Stimulated activated CD4-positive, alpha-beta T cell treated with anti-CD3 and anti-CD28 coated beads, Interleukin-1b, Interleukin-23, amount 100 ng/mL, for 24 hours (primary cell): Measurements from ENCODE around the gene PREX1.

Experiments
- DNase-seq, 4 experiments: peaks; one replicate each; pipeline ENCODE4 v3.0.0-alpha.2; 2020; ENCODE audit warnings: low read depth in 4 of 4, low spot score in 1 of 4

The PREX1 gene

GRCh38 chr20:48705240-48706115 is 122.3 kb downstream of the PREX1 start:
- no peak for DNase-seq

- no peak for DNase-seq
These were observed 123.0 kb downstream of the PREX1 start for GRCh38 chr20:48704761-48705160.

GRCh38 chr20:48703511-48704219 is 124.1 kb downstream of the PREX1 start:
- DNase-seq, result no peak

- no peak for DNase-seq
These were observed 124.7 kb downstream of the PREX1 start for GRCh38 chr20:48703107-48703506.

- DNase-seq, result no peak
These were observed 125.3 kb downstream of the PREX1 start for GRCh38 chr20:48702455-48702913.

GRCh38 chr20:48701702-48702101 is 126.1 kb downstream of the PREX1 start:
- DNase-seq, result no peak

GRCh38 chr20:48698507-48699267 is 129.1 kb downstream of the PREX1 start:
- DNase-seq, result no peak

- DNase-seq, result no peak
These were observed 129.8 kb downstream of the PREX1 start for GRCh38 chr20:48697845-48698491.

GRCh38 chr20:48696671-48697070 is 131.1 kb downstream of the PREX1 start:
- no peak for DNase-seq

- DNase-seq, result no peak
These were observed 132.1 kb downstream of the PREX1 start for GRCh38 chr20:48695738-48696137.

GRCh38 chr20:48695255-48695654 is 132.5 kb downstream of the PREX1 start:
- no peak for DNase-seq

- DNase-seq, result no peak
These were observed 133.4 kb downstream of the PREX1 start for GRCh38 chr20:48694381-48694865.

- no peak for DNase-seq
These were observed 136.3 kb downstream of the PREX1 start for GRCh38 chr20:48691523-48691922.

- DNase-seq, result no peak
These were observed 136.9 kb downstream of the PREX1 start for GRCh38 chr20:48690888-48691287.

GRCh38 chr20:48689874-48690571 is 137.8 kb downstream of the PREX1 start:
- DNase-seq, result no peak

GRCh38 chr20:48689388-48689787 is 138.4 kb downstream of the PREX1 start:
- no peak for DNase-seq

GRCh38 chr20:48688579-48688978 is 139.2 kb downstream of the PREX1 start:
- DNase-seq, result no peak

GRCh38 chr20:48687117-48687800 is 140.5 kb downstream of the PREX1 start:
- no peak for DNase-seq

GRCh38 chr20:48686238-48687116 is 141.3 kb downstream of the PREX1 start:
- no peak for DNase-seq
